D341Med (cell line): ENCODE results near the gene PRKCD.

Source experiments
- DNase-seq: peaks from one replicate; pipeline ENCODE4 v3.0.0; 2012; ENCODE audit warnings: low spot score

The PRKCD gene

DNA sequence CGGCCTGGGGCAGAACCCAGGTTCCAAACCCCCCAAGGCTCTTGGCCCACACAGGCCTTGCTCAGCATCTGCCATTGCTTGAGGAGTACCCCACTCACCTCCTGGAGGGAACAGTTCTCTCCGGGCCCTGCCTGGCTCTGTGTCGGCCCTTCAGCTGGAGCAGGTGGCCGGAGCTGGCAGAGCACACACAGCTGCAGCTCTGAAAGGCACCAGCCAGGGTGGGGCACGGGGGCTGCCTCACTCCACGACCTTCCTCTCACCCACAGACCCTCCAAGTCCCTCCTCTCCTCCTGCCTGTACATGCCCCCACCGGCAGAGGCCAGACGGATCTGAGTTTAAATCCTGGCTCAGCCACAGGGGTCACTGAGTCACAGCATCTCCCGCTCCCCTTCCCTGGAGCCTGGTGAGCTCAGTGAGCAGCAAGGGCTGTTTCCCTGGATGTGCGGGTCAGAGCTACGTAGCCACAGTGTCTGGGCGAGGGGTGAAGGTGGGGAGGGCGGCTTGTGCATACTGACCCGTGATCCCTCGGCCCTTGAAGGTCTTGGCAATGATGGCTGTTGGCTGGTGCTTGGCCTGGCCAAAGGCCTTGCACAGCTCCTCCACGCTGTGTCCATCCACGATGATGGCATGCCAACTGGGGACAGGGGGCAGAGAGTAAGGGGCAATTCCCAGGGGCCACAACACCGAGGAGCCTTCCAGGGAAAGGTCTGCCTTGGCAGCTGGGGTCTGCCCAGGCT is 71.8 kb downstream of the PRKCD start:
- peak; percentile 22 for DNase-seq

DNA sequence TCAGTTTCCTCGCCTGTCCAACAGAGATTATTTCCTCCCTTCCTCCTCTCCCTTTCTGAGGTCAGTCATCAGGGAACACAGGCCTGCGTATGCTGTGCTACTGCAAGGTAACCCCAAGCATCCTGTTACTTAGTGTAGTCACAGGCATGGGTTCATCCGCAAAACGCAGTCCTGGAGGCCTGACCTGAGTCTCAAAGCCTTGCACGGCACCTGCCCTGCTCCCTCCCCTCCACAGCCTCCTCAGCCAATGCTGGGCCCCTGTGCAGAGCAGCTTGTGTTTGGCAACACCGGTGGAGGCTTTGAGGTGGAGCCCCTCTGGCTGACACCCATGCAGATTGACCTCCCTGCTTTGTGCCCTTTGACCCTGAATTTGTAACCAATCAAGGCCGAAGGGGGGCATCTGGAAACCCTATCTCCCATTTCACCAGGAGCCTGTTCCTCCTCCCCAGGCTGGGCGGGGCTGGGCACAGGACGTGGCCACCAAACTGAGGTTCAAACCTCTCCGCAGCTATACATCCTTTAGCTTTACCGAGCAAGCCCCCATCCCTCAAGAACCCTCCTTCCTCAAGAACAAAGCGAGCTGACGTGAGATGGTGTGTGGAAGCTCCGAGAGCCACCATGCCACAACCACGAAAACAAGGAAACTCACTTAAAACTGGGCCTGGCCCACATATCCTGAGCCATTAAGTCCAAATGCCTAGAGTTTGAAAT is 73.3 kb downstream of the PRKCD start:
- peak; percentile 23 for DNase-seq

DNA sequence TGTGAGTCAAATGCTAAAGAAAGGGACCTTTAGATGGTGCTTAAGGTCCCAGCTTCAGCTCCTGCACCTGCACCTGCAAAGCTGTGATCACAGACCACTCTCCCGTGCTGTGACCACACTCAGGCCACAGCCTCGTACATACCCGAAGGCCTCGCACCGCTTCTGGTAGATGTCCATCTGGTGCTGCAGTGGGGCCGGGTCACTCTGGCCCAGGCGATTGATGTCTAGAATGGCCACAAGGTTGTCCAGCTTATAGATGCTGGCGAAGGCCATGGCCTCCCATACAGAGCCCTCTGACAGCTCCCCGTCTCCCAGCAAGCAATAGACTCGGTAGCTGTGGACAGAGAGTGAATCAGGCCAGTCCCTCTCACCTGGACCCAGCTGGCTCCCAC is 73.8 kb downstream of the PRKCD start:
- DNase-seq = peak; percentile 15

DNA sequence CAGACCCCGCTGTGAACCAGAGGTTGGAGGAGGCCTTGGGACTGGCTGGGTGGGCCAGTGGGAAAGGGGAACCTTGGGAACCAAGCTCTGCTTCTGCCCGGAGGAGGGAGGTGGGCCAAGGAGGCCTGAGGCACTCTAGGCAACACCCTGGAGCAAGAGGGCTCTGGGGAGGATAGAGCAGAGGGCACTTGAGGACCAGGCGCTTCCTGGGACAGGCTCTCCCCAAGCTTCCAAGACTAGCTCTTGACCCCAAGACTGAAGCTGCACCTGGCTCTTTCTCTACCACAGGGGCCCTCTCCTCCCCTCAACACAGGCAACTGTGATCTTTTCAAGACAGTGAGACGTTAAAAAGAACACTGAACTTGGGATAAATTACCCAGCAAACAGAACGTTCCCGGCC is 74.5 kb downstream of the PRKCD start:
- DNase-seq = peak; percentile 12

DNA sequence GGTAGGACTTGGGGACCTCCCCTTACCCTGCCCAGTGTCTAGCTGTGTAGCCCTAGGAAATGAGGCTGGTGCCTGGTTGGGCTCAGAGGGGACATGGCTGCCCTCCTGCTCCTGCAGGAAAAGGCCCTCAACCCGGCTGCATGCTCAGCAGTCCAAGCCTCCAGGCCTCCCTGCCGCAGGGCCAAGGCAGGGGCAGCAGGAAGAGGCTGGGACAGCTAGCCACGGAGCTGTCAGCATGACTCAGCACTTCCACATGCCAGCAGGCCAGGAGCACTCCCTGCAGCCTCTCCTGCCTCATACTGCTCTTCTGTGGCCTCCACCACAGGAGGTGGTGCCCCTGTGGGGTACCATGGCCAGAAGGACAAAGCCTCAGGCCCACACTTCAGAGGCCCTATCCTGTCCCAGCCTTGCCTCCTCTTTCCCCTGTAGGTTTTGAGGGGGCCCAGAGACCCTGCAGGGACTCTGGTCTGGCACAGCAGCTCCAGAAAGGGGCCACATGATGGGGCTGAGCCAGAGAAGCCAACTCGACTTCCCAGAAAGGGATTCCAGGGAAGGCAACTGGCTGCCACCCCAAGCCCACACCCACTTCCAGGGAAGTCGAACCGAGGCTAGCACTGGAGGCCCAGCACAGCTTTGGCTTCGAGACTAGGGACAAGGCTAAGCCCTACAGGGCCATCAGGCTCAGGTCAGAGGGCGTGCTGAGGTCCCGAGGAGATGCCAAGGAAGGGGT is 75.3 kb downstream of the PRKCD start:
- peak; percentile 44 for DNase-seq

DNA sequence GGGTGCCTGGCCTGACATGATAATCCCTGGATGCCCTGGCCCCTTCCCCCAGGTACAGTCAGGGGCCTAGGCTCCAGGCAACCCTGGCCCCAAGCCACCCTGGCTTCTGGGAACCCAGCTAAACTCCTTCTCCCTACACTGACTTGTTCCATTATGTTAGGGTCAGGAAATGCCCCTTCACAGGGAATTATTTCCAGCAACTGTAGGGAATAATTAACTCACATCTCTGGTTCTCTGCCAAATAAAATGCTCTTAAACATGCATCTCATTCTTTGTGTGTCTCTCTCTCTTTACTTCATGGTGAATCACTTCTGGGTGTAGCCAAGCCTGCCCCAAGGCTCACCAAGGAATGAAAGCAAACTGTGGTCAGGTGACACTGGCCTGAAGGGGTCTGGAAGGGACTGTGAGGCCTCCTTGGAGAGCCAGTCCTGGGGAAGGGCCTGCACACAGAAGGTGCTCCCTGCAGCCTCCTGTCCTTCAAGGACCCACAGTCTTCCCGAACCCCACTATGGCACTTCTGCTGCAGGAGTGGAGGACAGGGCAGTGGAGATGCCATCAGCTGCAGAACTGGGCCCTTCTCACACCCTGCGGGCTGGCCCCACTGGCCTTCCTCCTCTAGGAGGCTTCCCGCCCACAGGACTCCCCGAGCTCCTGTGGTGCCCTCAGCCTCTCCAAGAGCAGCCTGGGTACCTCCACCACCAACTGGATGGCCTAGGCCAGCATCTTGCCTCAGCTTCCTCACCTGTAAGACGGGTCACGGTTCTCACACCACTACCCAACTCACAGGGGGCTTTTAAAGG is 77.2 kb downstream of the PRKCD start:
- no peak for DNase-seq

GRCh38 chr3:53238886-53239285 is 77.9 kb downstream of the PRKCD start:
- no peak for DNase-seq

DNA sequence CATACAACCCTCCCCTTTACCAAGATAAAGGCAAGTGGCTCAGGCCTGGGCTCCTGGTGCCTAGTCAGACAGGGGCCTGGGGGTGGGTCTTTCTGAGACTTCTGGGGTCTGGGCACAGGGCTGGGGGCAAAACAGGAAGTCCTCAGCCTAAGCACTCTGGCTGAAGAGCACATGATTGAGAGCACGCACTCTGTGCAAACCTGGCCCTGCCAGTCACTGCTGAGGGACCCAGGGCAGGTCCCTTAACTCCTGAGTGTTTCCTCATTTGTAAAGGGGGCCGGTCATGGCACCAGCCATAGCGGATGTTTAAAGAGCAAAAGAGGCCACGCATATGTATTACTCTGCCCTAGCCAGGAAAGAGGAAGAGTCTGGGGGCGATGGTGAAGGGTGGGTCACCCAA is 78.8 kb downstream of the PRKCD start:
- DNase-seq = no peak

GRCh38 chr3:53240989-53241972 is 80.3 kb downstream of the PRKCD start:
- DNase-seq = no peak

DNA sequence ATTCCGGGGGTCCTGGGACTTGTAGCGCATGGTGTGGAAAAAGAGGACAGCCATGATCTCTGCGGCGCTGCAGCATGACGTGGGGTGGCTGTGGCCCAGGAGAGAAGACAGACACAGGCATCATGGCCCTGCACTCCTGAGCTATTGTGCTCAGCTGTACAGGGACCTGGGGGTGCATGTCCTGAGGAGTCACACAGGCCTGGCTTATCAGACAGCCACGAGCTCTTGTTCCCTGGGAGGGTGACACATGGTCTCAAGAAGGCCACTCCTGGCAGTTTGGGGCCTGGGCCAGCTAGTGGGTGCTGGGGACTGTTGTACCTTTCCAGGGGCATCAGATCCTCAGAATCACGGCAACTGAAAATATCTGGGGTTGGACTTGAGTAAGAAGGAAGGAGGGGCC is 81.1 kb downstream of the PRKCD start:
- DNase-seq = no peak
